Stromal cell of bone marrow (primary cell): ENCODE data around the gene SLC25A53.
"Not testable (repeated sequence)": the region's sequence is repeated elsewhere in the genome, so short reads cannot be mapped to it uniquely, and the experiment has no call there.

Experiments
- DNase-seq: peaks from one replicate; pipeline ENCODE4 v3.0.0-alpha.2; 2012; ENCODE audit warnings: low read depth

Gene SLC25A53

DNA sequence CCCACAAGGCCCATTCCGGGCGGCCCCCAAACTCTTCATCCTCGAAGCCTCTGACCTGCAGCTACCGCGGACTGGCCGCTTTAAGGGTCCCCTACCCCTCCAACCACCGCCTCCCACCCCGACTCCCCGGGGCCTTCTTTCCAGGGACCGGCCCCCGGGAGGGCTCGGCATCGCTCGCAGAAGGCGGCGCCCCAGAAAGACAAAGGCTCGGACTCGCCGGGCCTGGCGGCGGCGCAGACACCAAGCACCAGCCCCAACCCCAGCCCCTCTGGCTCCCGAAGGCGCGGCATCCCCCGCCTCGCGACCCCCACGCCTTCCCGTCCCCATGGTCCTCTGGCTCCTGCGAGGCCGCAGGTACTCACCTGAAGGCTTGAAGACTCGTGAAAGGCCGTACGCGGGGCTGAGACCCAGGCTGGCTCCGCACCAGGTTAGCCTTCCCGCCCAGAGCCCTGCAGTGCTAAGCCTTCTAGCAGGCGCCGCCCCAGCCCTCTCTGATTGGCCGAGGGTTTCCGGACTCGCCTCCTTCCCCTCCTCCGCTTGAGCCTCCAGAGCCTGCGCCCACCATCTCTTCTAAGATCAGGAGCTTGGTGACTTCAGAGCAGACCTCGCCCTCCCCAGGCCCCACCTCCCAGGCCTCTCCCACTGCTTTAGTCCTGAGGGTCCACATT is 80.9 kb downstream of the SLC25A53 start, which contains the start of gene TMSB15C:
TMSB15C (minus strand) TSS at position 459 of the 668 bp plus-strand sequence.
- not testable (repeated sequence) for DNase-seq

DNA sequence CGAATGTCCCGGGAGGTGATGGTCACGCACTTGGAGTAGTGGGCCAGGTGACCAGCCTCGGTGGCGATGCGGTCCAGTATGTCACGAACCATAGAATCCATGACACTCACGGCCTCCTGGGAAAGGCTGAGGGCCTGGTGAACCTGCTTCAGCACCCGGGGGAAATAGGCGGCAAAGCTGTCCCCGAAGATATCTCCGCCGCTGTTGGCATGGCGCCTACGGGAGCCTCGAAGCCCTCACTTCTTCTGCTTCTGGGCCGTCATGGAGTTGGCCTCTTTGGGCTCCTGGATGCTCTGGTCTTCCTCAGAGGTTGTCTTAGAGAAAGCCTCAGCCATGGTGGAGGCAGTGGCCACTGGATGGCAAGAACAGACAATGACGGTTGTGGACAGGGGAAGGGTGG is 94.2 kb downstream of the SLC25A53 start:
- DNase-seq: not testable (repeated sequence)

GRCh38 chrX:104054956-104055355 is 101.9 kb downstream of the SLC25A53 start:
- not testable (repeated sequence) for DNase-seq
